Measurements from ENCODE around the gene FOXK1. TPM values are rescaled to one million over a fixed set of nuclear protein-coding genes. Genes with fewer than 3 reads are reported as not detected.

Gene FOXK1
- total and polyA plus RNA-seq, 2 of the 13 experiments (the other 11 are each of a cell fraction or from before 2014, with no cell fraction given): 4.6 to 8.8 TPM

GRCh38 chr7:4689151-4689550 is 7.1 kb downstream of the FOXK1 start (continued):
- no peak for TF ChIP-seq SOX13 (IDR thresholded peaks at IDR 0.05)
- TF ChIP-seq SOX13 (CRISPR knock-in tag; conservative IDR thresholded peaks at IDR 0.05 in 1 of 2, IDR thresholded peaks at IDR 0.05 in 1 of 2): no peak
- TF ChIP-seq MYC (CRISPR knock-in tag; IDR thresholded peaks at IDR 0.05; ENCODE audit: borderline replicate concordance): no peak
- TF ChIP-seq MAX (IDR thresholded peaks at IDR 0.05): no peak

- intact Hi-C loops (cut with micrococcal nuclease; ENCODE audit: unreplicated experiment): no loop called here
Observed at GRCh38 chr7:4689668-4690067, 7.6 kb downstream of the FOXK1 start.

More at GRCh38 chr7:4689668-4690067, 7.6 kb downstream of the FOXK1 start:
- CTCF ChIA-PET (ENCODE audit: low intra/inter-chr PET ratio, low total read pairs): no interaction called here
- peaks cover 1 to 30% of the 10 kb centered on the region in 2 experiments; a peak in 4 of 5 replicates for H3K36me3 ChIP-seq (replicated peaks in 1 of 2; ENCODE audit: control insufficient read depth in 1 of 2, insufficient read depth in 2 of 2, low read length in 2 of 2)
- FAIRE-seq (no peak), DNase-seq (ENCODE audit: low spot score) (no peak), ATAC-seq (no peak)
- TF ChIP-seq ONECUT2 (CRISPR knock-in tag; IDR thresholded peaks at IDR 0.05) (no peak), CBFB (CRISPR knock-in tag; IDR thresholded peaks at IDR 0.05) (no peak), ZNF749 (CRISPR knock-in tag; IDR thresholded peaks at IDR 0.05; ENCODE audit: borderline replicate concordance) (no peak), BORCS8-MEF2B (CRISPR knock-in tag; IDR thresholded peaks at IDR 0.05) (no peak), CAMTA2 (CRISPR knock-in tag; IDR thresholded peaks at IDR 0.05; ENCODE audit: borderline replicate concordance) (no peak)
- H3K27ac ChIP-seq (ENCODE audit: extremely low read length, insufficient read depth, low read length): no peak overlapping the region
- no peaks in the 10 kb centered on the region for H3K9me3 ChIP-seq (ENCODE audit: low read length)
- WGBS (ENCODE audit: low lambda C conversion rate): 97% methylated on average over 12 of the region's 12 CpGs
- H3K4me1 ChIP-seq (ENCODE audit: insufficient read depth, low read length): peaks cover 65% of the 10 kb centered on the region
- no peak overlapping the region for H3K9ac ChIP-seq (ENCODE audit: insufficient read depth, low read depth, low read length)
- peaks cover 91% of the 10 kb centered on the region for H3K79me2 ChIP-seq (ENCODE audit: insufficient read depth, low read length)
- H4K20me1 ChIP-seq (ENCODE audit: insufficient read depth, low read length): peaks cover 70% of the 10 kb centered on the region
- H2AFZ ChIP-seq (ENCODE audit: low read length): no peak overlapping the region
- no TSS peak for BruUV-seq (replicated peaks)
- H3K27me3 ChIP-seq (ENCODE audit: control insufficient read depth in 1 of 2, insufficient read depth in 2 of 2, low read length in 2 of 2): no peaks in the 10 kb centered on the region
- H3K4me2 ChIP-seq (ENCODE audit: low read depth, low read length): no peak overlapping the region
- in situ Hi-C loops (cut with HindIII; ENCODE audit: extremely low pct_ligation_motif_present, low pct_unique_long_range_greater_than_20kb): no loop called here
- POLR2A ChIA-PET: no interaction called here
- H3K4me3 ChIP-seq (replicated peaks in 1 of 3; ENCODE audit: insufficient read depth in 1 of 3, low read depth in 2 of 3, low read length in 3 of 3): no peak overlapping the region

All from HepG2 (cell line).